ENCODE results near the gene OR10H1.
A peak's percentile ranks its signal among the peaks of the same experiment; 100 is the strongest.
"Not testable (repeated sequence)": the region's sequence is repeated elsewhere in the genome, so short reads cannot be mapped to it uniquely, and the experiment has no call there.

The OR10H1 gene

GRCh38 chr19:15815306-15815705, at the start of gene OR10H1:
TSS of gene OR10H1 (minus strand) at chr19:15815664. CDS start at chr19:15808037, 7,627 bp downstream.
- DNase-seq = no peak

- DNase-seq = no peak
Observed at GRCh38 chr19:15864824-15865223, 49.4 kb upstream of the OR10H1 start.

GRCh38 chr19:15863272-15863671, 47.8 kb upstream of the OR10H1 start:
- DNase-seq = no peak

GRCh38 chr19:15862444-15862843, 47.0 kb upstream of the OR10H1 start:
- no peak for DNase-seq

- no peak for DNase-seq
Observed at GRCh38 chr19:15860522-15860921, 45.1 kb upstream of the OR10H1 start.

GRCh38 chr19:15859187-15859586, 43.7 kb upstream of the OR10H1 start:
- no peak for DNase-seq

GRCh38 chr19:15850385-15850784, 34.9 kb upstream of the OR10H1 start:
- DNase-seq = no peak

- no peak for DNase-seq
Observed at GRCh38 chr19:15846923-15847322, 31.5 kb upstream of the OR10H1 start.

GRCh38 chr19:15843894-15844222, 28.4 kb upstream of the OR10H1 start:
- not testable (repeated sequence) for DNase-seq

- DNase-seq = no peak
Observed at GRCh38 chr19:15843203-15843893, 27.9 kb upstream of the OR10H1 start.

GRCh38 chr19:15841875-15842569, 26.6 kb upstream of the OR10H1 start:
- DNase-seq = no peak

- no peak for DNase-seq
Observed at GRCh38 chr19:15840833-15841232, 25.4 kb upstream of the OR10H1 start.

GRCh38 chr19:15839888-15840287, 24.4 kb upstream of the OR10H1 start:
- not testable (repeated sequence) for DNase-seq

GRCh38 chr19:15838351-15838750, 22.9 kb upstream of the OR10H1 start:
- DNase-seq = no peak

- no peak for DNase-seq
Observed at GRCh38 chr19:15837221-15837731, 21.8 kb upstream of the OR10H1 start.

GRCh38 chr19:15836330-15837220, 21.1 kb upstream of the OR10H1 start:
- peak; percentile 79 for DNase-seq

GRCh38 chr19:15835565-15836329, 20.3 kb upstream of the OR10H1 start:
- DNase-seq = not testable (repeated sequence)

GRCh38 chr19:15834232-15834631, 18.8 kb upstream of the OR10H1 start:
- not testable (repeated sequence) for DNase-seq

- no peak for DNase-seq
Observed at GRCh38 chr19:15831626-15832025, 16.2 kb upstream of the OR10H1 start.

- DNase-seq = no peak
Observed at GRCh38 chr19:15829786-15830185, 14.3 kb upstream of the OR10H1 start.

- DNase-seq = no peak
Observed at GRCh38 chr19:15829306-15829698, 13.8 kb upstream of the OR10H1 start.

GRCh38 chr19:15828611-15829305, 13.3 kb upstream of the OR10H1 start:
- not testable (repeated sequence) for DNase-seq

All from NCI-H226 (cell line).